GM12878 (cell line): ENCODE measurements around the gene RAD21L1. TPM values are rescaled to one million over a fixed set of nuclear protein-coding genes. Genes with fewer than 3 reads are reported as not detected.

ENCODE experiments used
- ATAC-seq: fragments of 200-7000 bp; cut with Tn5 transposase; 3 replicates; pipeline ENCODE4 v1.9.1; 2020; ENCODE audit warnings: mild to moderate bottlenecking, moderate library complexity
- BruUV-seq: library from RNA; stranded (reverse); fragments of 400-500 nt; replicated peaks from 2 replicates; lab custom pipeline; 2021; lab: Mats Ljungman, UMichigan
- CTCF ChIA-PET: fragments of 300-600 bp; sonication (Branson Sonifier 250); formaldehyde crosslinking; extraction: SDS; loops from one replicate; lab custom pipeline; 2021; ENCODE audit warnings: inconsistent platforms; lab: Yijun Ruan, JAX
- POLR2A ChIA-PET: fragments of 350-600 bp; formaldehyde crosslinking; extraction: SDS; loops from one replicate; lab custom pipeline; 2021; ENCODE audit warnings: inconsistent platforms; lab: Charles Lee
- RAD21 ChIA-PET: fragments of 300-600 bp; sonication (Branson Sonifier 250); formaldehyde crosslinking; loops from one replicate; lab custom pipeline; 2023; ENCODE audit warnings: antibody characterized with exemption; ENCODE audit not compliant: unreplicated experiment; lab: Charles Lee
- SMC1A ChIA-PET: fragments of 300-600 bp; sonication (Branson Sonifier 250); formaldehyde crosslinking; loops from one replicate; lab custom pipeline; 2023; ENCODE audit not compliant: unreplicated experiment, uncharacterized antibody; lab: Charles Lee
- DNase-seq: peaks from one replicate; pipeline ENCODE4 v3.0.0-alpha.2; 2011; ENCODE audit warnings: low read depth, low spot score
- FAIRE-seq: peaks from 3 replicates; lab custom pipeline; 2011; peaks lifted over from hg19 to GRCh38; lab: Jason Lieb, UNC
- H2AFZ ChIP-seq: 2 replicates; pipeline ENCODE4 v1.6.0; 2011; ENCODE audit warnings: low read depth, low read length, control low read depth; ENCODE audit not compliant: control insufficient read depth
- H3K27ac ChIP-seq: 2 replicates; pipeline ENCODE4 v1.5.1; 2011; ENCODE audit warnings: control low read depth; ENCODE audit not compliant: control insufficient read depth, insufficient read depth
- H3K27me3 ChIP-seq, 2 experiments: replicated peaks in 1 of 2; 2 replicates each; pipeline versions ENCODE4 v1.6.0 to v1.6.1; 2011; ENCODE audit warnings: low read length in 1 of 2; ENCODE audit not compliant: control insufficient read depth in 2 of 2, insufficient read depth in 2 of 2
- H3K36me3 ChIP-seq, 2 experiments: 2 replicates each; pipeline ENCODE4 v1.5.1; 2011; ENCODE audit warnings: low read length in 1 of 2; ENCODE audit not compliant: control insufficient read depth in 2 of 2, insufficient read depth in 2 of 2
- H3K4me1 ChIP-seq: 2 replicates; pipeline ENCODE4 v1.6.1; 2011; ENCODE audit warnings: mild to moderate bottlenecking, low read length, moderate library complexity, mixed read lengths; ENCODE audit not compliant: control insufficient read depth, insufficient read depth
- H3K4me2 ChIP-seq: 2 replicates; pipeline ENCODE4 v1.6.0; 2011; ENCODE audit warnings: control low read depth; ENCODE audit not compliant: control insufficient read depth, insufficient read depth
- H3K4me3 ChIP-seq: fragments of 200-600 bp; sonication (generic); 2 replicates; pipeline ENCODE4 v1.5.1; 2016
- H3K79me2 ChIP-seq: 2 replicates; pipeline ENCODE4 v1.6.0; 2011; ENCODE audit warnings: low read length; ENCODE audit not compliant: control insufficient read depth, insufficient read depth
- H3K9ac ChIP-seq: 2 replicates; pipeline ENCODE4 v1.8.0; 2011; ENCODE audit warnings: low read length, control low read depth, mixed read lengths; ENCODE audit not compliant: control insufficient read depth, insufficient read depth
- H3K9me3 ChIP-seq: replicated peaks from 3 replicates; pipeline ENCODE4 v1.5.1; 2011; ENCODE audit warnings: mild to moderate bottlenecking, low read length; ENCODE audit not compliant: control insufficient read depth, insufficient read depth
- H4K20me1 ChIP-seq: 2 replicates; pipeline ENCODE4 v1.6.0; 2011; ENCODE audit not compliant: control insufficient read depth, insufficient read depth
- CEBPZ ChIP-seq: fragments of 150-350 bp; IDR thresholded peaks from 2 replicates; pipeline ENCODE4 v1.6.1; 2016; ENCODE audit warnings: low read depth, low read length
- JUNB ChIP-seq: IDR thresholded peaks from 2 replicates; pipeline ENCODE4 v1.6.1; 2016; ENCODE audit warnings: antibody characterized with exemption, mild to moderate bottlenecking
- NR2C2 ChIP-seq: IDR thresholded peaks from 2 replicates; pipeline ENCODE4 v1.6.1; 2011; ENCODE audit warnings: borderline replicate concordance, low read depth; ENCODE audit not compliant: control insufficient read depth, insufficient read length
- RAD51 ChIP-seq: fragments of 450-650 bp; IDR thresholded peaks from 2 replicates; pipeline ENCODE4 v1.6.1; 2016; ENCODE audit warnings: moderate library complexity, mild to moderate bottlenecking, inconsistent platforms
- TCF3 ChIP-seq: IDR thresholded peaks from 2 replicates; pipeline ENCODE4 v1.6.1; 2012; ENCODE audit warnings: low read depth, mild to moderate bottlenecking, low read length, borderline replicate concordance; ENCODE audit not compliant: insufficient read depth
- WGBS: methylation state at CpG from one replicate; pipeline ENCODE4 v1.1.6; 2016; ENCODE audit warnings: low lambda C conversion rate; ENCODE audit not compliant: insufficient replicate concordance, insufficient coverage; ENCODE audit errors: missing lambda C conversion rate; 5-methylcytosine and 5-hydroxymethylcytosine counted together
- in situ Hi-C: fragments of 300-500 bp; cut with MboI; formaldehyde crosslinking; loops from 9 replicates; pipeline ENCODE4 v1.14.3; 2018; ENCODE audit warnings: mixed read lengths
- intact Hi-C: fragments of 100-400 bp; cut with micrococcal nuclease; formaldehyde crosslinking; loops from one replicate; pipeline ENCODE4 v1.14.2; 2022; ENCODE audit not compliant: unreplicated experiment
- polyA plus RNA-seq, 11 experiments: library from polyadenylated mRNA; depleted of rRNA in 4 of 11; unstranded in 6 of 11; stranded (reverse) in 5 of 11; fragments of >200 nt; fragmentation: Nextera tagmentation in 4 of 11; fragmentation: Illumina TruSeq in 1 of 11; extraction: Ambion mirVana in 4 of 11; extraction: Trizol in 1 of 11; gene quantifications; 1 replicate in 1 of 11; 2 replicates in 10 of 11; pipeline versions ENCODE4 v1.2.1 to v1.2.3, GENCODE V29; 2011 to 2016; ENCODE audit warnings: inconsistent platforms in 2 of 11, missing spikeins in 2 of 11, low read depth in 1 of 11
- total RNA-seq, 4 experiments: library from RNA; depleted of rRNA in 3 of 4; stranded (reverse); fragments of >200 nt in 3 of 4; fragmentation: Illumina TruSeq in 1 of 4; extraction: Trizol in 1 of 4; gene quantifications; 2 replicates each; pipeline versions ENCODE4 v1.2.1 to v1.2.3, GENCODE V29; 2013 to 2021

Gene RAD21L1
- total and polyA plus RNA-seq, 10 of the 15 experiments (the other 5 are each of a cell fraction or from before 2014, with no cell fraction given), result not detected

DNA sequence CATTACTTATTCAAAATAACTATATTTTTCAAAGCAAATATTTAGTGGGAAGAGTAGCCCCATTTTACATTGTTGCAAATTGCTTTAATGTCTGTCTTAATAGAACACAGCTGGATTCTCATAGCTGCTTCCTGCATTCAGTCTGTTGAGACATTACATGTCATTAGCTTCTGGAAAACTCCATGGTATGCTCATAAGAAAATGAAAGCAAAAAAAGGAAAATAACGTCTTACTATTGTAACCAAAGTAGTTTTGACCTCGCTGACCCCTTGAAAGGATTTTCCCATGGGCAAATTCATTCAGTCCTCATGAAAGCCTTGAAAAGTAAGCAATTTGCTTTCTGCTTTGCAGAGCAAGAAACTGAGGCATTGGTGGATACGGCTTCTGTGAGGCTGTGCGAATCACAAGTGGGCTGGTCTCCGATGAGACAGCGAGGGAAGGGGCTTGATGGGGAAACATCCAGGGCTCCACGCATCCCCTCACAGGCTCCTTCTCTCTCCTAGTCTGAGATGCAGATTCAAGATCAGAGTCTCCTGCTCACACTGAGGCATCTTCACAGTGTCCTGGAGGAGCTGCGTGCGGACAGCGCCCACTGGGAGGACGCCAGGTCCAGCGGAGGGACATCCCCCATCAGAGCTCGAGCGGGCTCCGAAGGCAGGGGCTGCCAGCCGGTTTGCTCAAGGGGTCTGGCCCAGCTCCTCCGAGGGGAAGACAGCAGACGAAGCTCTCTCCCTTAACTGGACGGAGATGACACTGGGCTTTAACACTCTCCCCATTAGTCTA is 19.3 kb upstream of the RAD21L1 start:
- Histone ChIP-seq H3K4me2 (no peak overlapping the region), H3K9ac (no peak overlapping the region), H3K4me1 (no peaks in the 10 kb centered on the region), H3K79me2 (no peaks in the 10 kb centered on the region), H3K36me3 (no peaks in the 10 kb centered on the region), H3K9me3 (no peaks in the 10 kb centered on the region), H3K4me3 (no peak overlapping the region), H2AFZ (no peak overlapping the region), H4K20me1 (no peaks in the 10 kb centered on the region), H3K27me3 (no peaks in the 10 kb centered on the region; a peak in 1 of 4 replicates), H3K27ac (no peak overlapping the region)
- WGBS, result 59% methylated on average over 19 of the region's 19 CpGs
- FAIRE-seq, result no peak
- ChIA-PET RAD21 (interaction anchor here (0.6 kb wide), 1 partner anchor 388 kb away, joined by 3 read pairs; no protein-coding TSS in a partner anchor), POLR2A (no interaction called here), SMC1A (no interaction called here), CTCF (interaction anchor here (1.0 kb wide), 1 partner anchor 388 kb away, joined by 3 read pairs; no protein-coding TSS in a partner anchor)
- ATAC-seq, result no peak
- no peak for DNase-seq
- TF ChIP-seq CEBPZ (no peak), RAD51 (no peak), JUNB (no peak), NR2C2 (no peak), TCF3 (no peak)
- BruUV-seq, result no TSS peak
- in situ Hi-C loops (no loop called here), intact Hi-C loops (no loop called here)
